ENCODE data around the gene IER3. TPM values are rescaled to one million over a fixed set of nuclear protein-coding genes. Genes with fewer than 3 reads are reported as not detected.

Gene IER3
- total and polyA plus RNA-seq, 2 of the 8 experiments (the other 6 are each of a cell fraction or from before 2014, with no cell fraction given): 11.9 to 26.5 TPM

GRCh38 chr6:30740540-30740870 is 3.8 kb downstream of the IER3 start:
- TF ChIP-seq KDM5A (IDR thresholded peaks at IDR 0.05; ENCODE audit: low read length) (no peak), CHD1 (IDR thresholded peaks at IDR 0.05; ENCODE audit: low read depth, low read length) (no peak), RFX5 (IDR thresholded peaks at IDR 0.05; ENCODE audit: borderline replicate concordance, low read depth, low read length) (no peak), POLR2A (IDR thresholded peaks at IDR 0.05; ENCODE audit: control extremely low read depth in 1 of 2, low read depth in 2 of 2, low read length in 2 of 2) (no peak), GABPA (IDR thresholded peaks at IDR 0.05; ENCODE audit: borderline replicate concordance, insufficient read depth, low read length) (no peak), TEAD4 (IDR thresholded peaks at IDR 0.05; ENCODE audit: low read depth, low read length) (no peak), HDAC6 (IDR thresholded peaks at IDR 0.05; ENCODE audit: low read depth, low read length) (no peak), NANOG (IDR thresholded peaks at IDR 0.05; ENCODE audit: insufficient read depth, low read depth, low read length, poor library complexity, severe bottlenecking) (no peak), ATF3 (IDR thresholded peaks at IDR 0.05; ENCODE audit: insufficient read depth, low read depth, low read length) (no peak), JUND (IDR thresholded peaks at IDR 0.05; ENCODE audit: low read length) (no peak), RNF2 (IDR thresholded peaks at IDR 0.05; ENCODE audit: borderline replicate concordance, low read depth, low read length, missing control alignments, poor library complexity, severe bottlenecking) (no peak)
- TF ChIP-seq, protein P1, sequence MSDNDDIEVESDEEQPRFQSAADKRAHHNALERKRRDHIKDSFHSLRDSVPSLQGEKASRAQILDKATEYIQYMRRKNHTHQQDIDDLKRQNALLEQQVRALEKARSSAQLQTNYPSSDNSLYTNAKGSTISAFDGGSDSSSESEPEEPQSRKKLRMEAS (IDR thresholded peaks at IDR 0.05): no peak
- no peak overlapping the region for H2BK15ac ChIP-seq (ENCODE audit: low read length)
- no peak overlapping the region for H2BK20ac ChIP-seq (ENCODE audit: low read length)
- CTCF ChIA-PET (ENCODE audit: partially characterized antibody): interaction anchor here (0.6 to 4.8 kb wide), 11 partner anchors 9 to 329 kb away, joined by 3 to 26 read pairs (median 4); no protein-coding TSS in a partner anchor
- H3K79me2 ChIP-seq (ENCODE audit: control insufficient read depth in 1 of 2, insufficient read depth in 2 of 2, low read length in 2 of 2): peaks cover 0 to 11% of the 10 kb centered on the region in 2 experiments; a peak in 3 of 4 replicates
- DNase-seq (ENCODE audit: low read depth in 1 of 2, low spot score in 2 of 2) (no peak), FAIRE-seq (no peak)
- H3K56ac ChIP-seq (replicated peaks; ENCODE audit: insufficient read length, low read depth, low read length): no peak overlapping the region
- no peak overlapping the region for H3K4ac ChIP-seq (replicated peaks; ENCODE audit: insufficient read length, low read depth, low read length)
- H3K14ac ChIP-seq (ENCODE audit: insufficient read length): no peak overlapping the region
- no peak overlapping the region for H3K27ac ChIP-seq (ENCODE audit: low read depth, low read length)
- H3K9ac ChIP-seq (replicated peaks in 1 of 4; ENCODE audit: extremely low read depth in 1 of 4, low read depth in 3 of 4, low read length in 3 of 4): no peak overlapping the region
- H3K23ac ChIP-seq (ENCODE audit: insufficient read length): no peak overlapping the region
- no peak overlapping the region for H3K4me2 ChIP-seq (ENCODE audit: insufficient read depth in 1 of 2, low read depth in 2 of 2, low read length in 2 of 2)
- POLR2A ChIA-PET (ENCODE audit: partially characterized antibody): interaction anchor here (0.5 to 17.3 kb wide), 3 partner anchors 16 to 173 kb away, joined by 3 to 337 read pairs (median 3); partner anchors contain the start of genes MDC1 and TUBB
- H3K4me1 ChIP-seq (replicated peaks in 1 of 4; ENCODE audit: control insufficient read depth in 3 of 4, insufficient read depth in 4 of 4, low read length in 3 of 4): peaks cover 3 to 18% (median 7%) of the 10 kb centered on the region in 4 experiments; a peak in 6 of 7 replicates
- H3K4me3 ChIP-seq (ENCODE audit: extremely low read depth in 1 of 4, insufficient read depth in 2 of 4, low read depth in 3 of 4, low read length in 4 of 4): no peak overlapping the region
- H3K79me1 ChIP-seq (ENCODE audit: low read depth, low read length): peaks cover 9% of the 10 kb centered on the region
- peaks cover 3 to 4% of the 10 kb centered on the region in 2 experiments for H4K20me1 ChIP-seq (replicated peaks in 1 of 2; ENCODE audit: control insufficient read depth in 1 of 2, insufficient read depth in 2 of 2, low read length in 2 of 2)
- H2BK120ac ChIP-seq (replicated peaks; ENCODE audit: low read depth, low read length): no peak overlapping the region
- 95% methylated on average over 2 of the region's 2 CpGs; no CpG with 5 or more reads in 1 of the 2 experiments for WGBS, 2 experiments (ENCODE audit: extremely low coverage in 1 of 2, insufficient coverage in 1 of 2, insufficient read length in 1 of 2, insufficient replicate concordance in 2 of 2, low coverage in 1 of 2, low lambda C conversion rate in 2 of 2, missing lambda C conversion rate in 1 of 2)
- H4K8ac ChIP-seq (ENCODE audit: extremely low read depth, insufficient read depth, low read length): no peak overlapping the region
- H3K9me3 ChIP-seq (ENCODE audit: insufficient read depth in 2 of 2, low read depth in 1 of 2, low read length in 1 of 2): no peaks in the 10 kb centered on the region
- peaks cover 18% of the 10 kb centered on the region; the same call in 1 of the 2 replicates for H3K23me2 ChIP-seq (ENCODE audit: low read depth, low read length)
- no peaks in the 10 kb centered on the region; a peak in 1 of 7 replicates for H3K27me3 ChIP-seq (replicated peaks in 1 of 4; ENCODE audit: control insufficient read depth in 3 of 4, extremely low read depth in 1 of 4, insufficient read depth in 3 of 4, low read length in 3 of 4)
- H4K91ac ChIP-seq (replicated peaks; ENCODE audit: insufficient read length, low read length): no peak overlapping the region
- H2BK12ac ChIP-seq (ENCODE audit: low read depth, low read length): no peak overlapping the region
- no peak overlapping the region for H4K5ac ChIP-seq (ENCODE audit: insufficient read length, low read depth, low read length)
- no peak overlapping the region for H2AK5ac ChIP-seq (ENCODE audit: low read depth, low read length)
- H3K18ac ChIP-seq (ENCODE audit: extremely low read depth, low read length): no peak overlapping the region
- peaks cover 15 to 46% (median 30%) of the 10 kb centered on the region in 4 experiments for H3K36me3 ChIP-seq (ENCODE audit: control insufficient read depth in 2 of 4, insufficient read depth in 4 of 4, low read length in 3 of 4)
- no peak overlapping the region for H2AFZ ChIP-seq (ENCODE audit: low read length)
- no peak overlapping the region for H2BK5ac ChIP-seq (ENCODE audit: low read depth, low read length)
